ENCODE results near the gene CDH4.

The CDH4 gene

GRCh38 chr20:61422636-61423425 lies 170.8 kb downstream of the CDH4 start:
- TF ChIP-seq MAX (IDR thresholded peaks at IDR 0.05) (no peak), NFIC (IDR thresholded peaks at IDR 0.05) (no peak), TAF1 (IDR thresholded peaks at IDR 0.05; ENCODE audit: low read depth) (no peak), YY1 (IDR thresholded peaks at IDR 0.05; ENCODE audit: low read depth) (no peak), CEBPB (IDR thresholded peaks at IDR 0.05) (no peak), USF1 (IDR thresholded peaks at IDR 0.05) (no peak), CREB1 (IDR thresholded peaks at IDR 0.05; ENCODE audit: low read depth) (no peak), ZBTB7A (IDR thresholded peaks at IDR 0.05; ENCODE audit: low read depth) (no peak), FOXM1 (IDR thresholded peaks at IDR 0.05; ENCODE audit: borderline replicate concordance, low read depth) (no peak), REST (IDR thresholded peaks at IDR 0.05; ENCODE audit: low read depth) (no peak), EGR1 (IDR thresholded peaks at IDR 0.05) (no peak), EP300 (IDR thresholded peaks at IDR 0.05; ENCODE audit: borderline replicate concordance) (no peak), TCF12 (IDR thresholded peaks at IDR 0.05; ENCODE audit: low read depth) (no peak), TEAD4 (IDR thresholded peaks at IDR 0.05) (no peak), RAD21 (IDR thresholded peaks at IDR 0.05; ENCODE audit: low read depth) (no peak)

GRCh38 chr20:61424011-61424627 lies 172.1 kb downstream of the CDH4 start:
- no peak for TF ChIP-seq FOXM1 (IDR thresholded peaks at IDR 0.05; ENCODE audit: borderline replicate concordance, low read depth)
- no peak for TF ChIP-seq USF1 (IDR thresholded peaks at IDR 0.05)
- TF ChIP-seq EGR1 (IDR thresholded peaks at IDR 0.05) = no peak
- TF ChIP-seq EP300 (IDR thresholded peaks at IDR 0.05; ENCODE audit: borderline replicate concordance) = no peak
- TF ChIP-seq TCF12 (IDR thresholded peaks at IDR 0.05; ENCODE audit: low read depth) = no peak
- TF ChIP-seq TEAD4 (IDR thresholded peaks at IDR 0.05) = no peak
- TF ChIP-seq ZBTB7A (IDR thresholded peaks at IDR 0.05; ENCODE audit: low read depth) = no peak
- no peak for TF ChIP-seq NFIC (IDR thresholded peaks at IDR 0.05)

- TF ChIP-seq YY1 (IDR thresholded peaks at IDR 0.05; ENCODE audit: low read depth) = no peak
- no peak for TF ChIP-seq EGR1 (IDR thresholded peaks at IDR 0.05)
- no peak for TF ChIP-seq TAF1 (IDR thresholded peaks at IDR 0.05; ENCODE audit: low read depth)
- no peak for TF ChIP-seq TEAD4 (IDR thresholded peaks at IDR 0.05)
- no peak for TF ChIP-seq FOXM1 (IDR thresholded peaks at IDR 0.05; ENCODE audit: borderline replicate concordance, low read depth)
- TF ChIP-seq EP300 (IDR thresholded peaks at IDR 0.05; ENCODE audit: borderline replicate concordance) = no peak
- TF ChIP-seq USF1 (IDR thresholded peaks at IDR 0.05) = no peak
- no peak for TF ChIP-seq NFIC (IDR thresholded peaks at IDR 0.05)
- TF ChIP-seq MAX (IDR thresholded peaks at IDR 0.05) = no peak
Measured at GRCh38 chr20:61424628-61425420, 172.8 kb downstream of the CDH4 start.

- TF ChIP-seq EP300 (IDR thresholded peaks at IDR 0.05; ENCODE audit: borderline replicate concordance) (no peak), TCF12 (IDR thresholded peaks at IDR 0.05; ENCODE audit: low read depth) (no peak), TEAD4 (IDR thresholded peaks at IDR 0.05) (no peak), RAD21 (IDR thresholded peaks at IDR 0.05; ENCODE audit: low read depth) (no peak), ZBTB7A (IDR thresholded peaks at IDR 0.05; ENCODE audit: low read depth) (no peak), REST (IDR thresholded peaks at IDR 0.05; ENCODE audit: low read depth) (no peak), YY1 (IDR thresholded peaks at IDR 0.05; ENCODE audit: low read depth) (no peak), USF1 (IDR thresholded peaks at IDR 0.05) (no peak), CREB1 (IDR thresholded peaks at IDR 0.05; ENCODE audit: low read depth) (no peak), TAF1 (IDR thresholded peaks at IDR 0.05; ENCODE audit: low read depth) (no peak)
Measured at GRCh38 chr20:61426352-61426751, 174.3 kb downstream of the CDH4 start.

All from Ishikawa (cell line).